HepG2 (cell line): ENCODE data around the gene TLK2.
"Not testable (repeated sequence)": the region's sequence is repeated elsewhere in the genome, so short reads cannot be mapped to it uniquely, and the experiment has no call there.

Experiments used
- EEA1 ChIP-seq: sonication (generic); formaldehyde crosslinking; IDR thresholded peaks from 2 replicates; pipeline ENCODE4 v1.5.1; 2020; ENCODE audit warnings: mild to moderate bottlenecking, missing genetic modification reagents, borderline replicate concordance
- EZH2 ChIP-seq: conservative IDR thresholded peaks from 2 replicates; pipeline ENCODE4 v1.6.1; 2012; ENCODE audit warnings: mild to moderate bottlenecking, low read depth, low read length, moderate library complexity
- GLI4 ChIP-seq: sonication (generic); formaldehyde crosslinking; IDR thresholded peaks from 2 replicates; pipeline ENCODE4 v1.5.1; 2020; ENCODE audit warnings: missing genetic modification reagents, mild to moderate bottlenecking, moderate library complexity, borderline replicate concordance
- ISX ChIP-seq: sonication (generic); formaldehyde crosslinking; conservative IDR thresholded peaks from 2 replicates; pipeline ENCODE4 v1.5.0; 2020; ENCODE audit warnings: missing genetic modification reagents
- MEIS2 ChIP-seq: sonication (generic); formaldehyde crosslinking; IDR thresholded peaks from 2 replicates; pipeline ENCODE4 v1.9.0; 2021; ENCODE audit warnings: mild to moderate bottlenecking, missing genetic modification reagents
- NR2C2 ChIP-seq: sonication (generic); formaldehyde crosslinking; IDR thresholded peaks from 2 replicates; pipeline ENCODE4 v1.4.0; 2020; ENCODE audit warnings: missing genetic modification reagents, mild to moderate bottlenecking, moderate library complexity, borderline replicate concordance
- POLR2A ChIP-seq, 2 experiments: IDR thresholded peaks; 2 replicates each; pipeline ENCODE4 v1.6.1; 2011; ENCODE audit warnings: low read depth in 2 of 2, low read length in 2 of 2, mild to moderate bottlenecking in 1 of 2, moderate library complexity in 1 of 2; ENCODE audit not compliant: insufficient read depth in 1 of 2
- STAT5B ChIP-seq: sonication (generic); formaldehyde crosslinking; IDR thresholded peaks from 2 replicates; pipeline ENCODE4 v1.4.0; 2020; ENCODE audit warnings: missing genetic modification reagents
- ZNF12 ChIP-seq: sonication (generic); formaldehyde crosslinking; IDR thresholded peaks from 2 replicates; pipeline ENCODE4 v1.5.0; 2020; ENCODE audit warnings: missing genetic modification reagents
- ZNF569 ChIP-seq: sonication (generic); formaldehyde crosslinking; IDR thresholded peaks from 2 replicates; pipeline ENCODE4 v1.5.0; 2020; ENCODE audit warnings: mild to moderate bottlenecking, missing genetic modification reagents, moderate library complexity, borderline replicate concordance
- TF ChIP-seq, protein P1 (sequence below): sonication (generic); formaldehyde crosslinking; IDR thresholded peaks from 2 replicates; pipeline ENCODE4 v1.5.0; 2020; ENCODE audit warnings: mild to moderate bottlenecking, missing genetic modification reagents, moderate library complexity

- not testable (repeated sequence) for TF ChIP-seq STAT5B; GLI4 (CRISPR knock-in tag); ISX (CRISPR knock-in tag); NR2C2; EZH2; ZNF569; EEA1; POLR2A (IDR thresholded peaks at IDR 0.05; ENCODE audit: insufficient read depth in 1 of 2, low read depth in 2 of 2, low read length in 2 of 2); ZNF12; MEIS2 (CRISPR knock-in tag)
- TF ChIP-seq, protein P1, sequence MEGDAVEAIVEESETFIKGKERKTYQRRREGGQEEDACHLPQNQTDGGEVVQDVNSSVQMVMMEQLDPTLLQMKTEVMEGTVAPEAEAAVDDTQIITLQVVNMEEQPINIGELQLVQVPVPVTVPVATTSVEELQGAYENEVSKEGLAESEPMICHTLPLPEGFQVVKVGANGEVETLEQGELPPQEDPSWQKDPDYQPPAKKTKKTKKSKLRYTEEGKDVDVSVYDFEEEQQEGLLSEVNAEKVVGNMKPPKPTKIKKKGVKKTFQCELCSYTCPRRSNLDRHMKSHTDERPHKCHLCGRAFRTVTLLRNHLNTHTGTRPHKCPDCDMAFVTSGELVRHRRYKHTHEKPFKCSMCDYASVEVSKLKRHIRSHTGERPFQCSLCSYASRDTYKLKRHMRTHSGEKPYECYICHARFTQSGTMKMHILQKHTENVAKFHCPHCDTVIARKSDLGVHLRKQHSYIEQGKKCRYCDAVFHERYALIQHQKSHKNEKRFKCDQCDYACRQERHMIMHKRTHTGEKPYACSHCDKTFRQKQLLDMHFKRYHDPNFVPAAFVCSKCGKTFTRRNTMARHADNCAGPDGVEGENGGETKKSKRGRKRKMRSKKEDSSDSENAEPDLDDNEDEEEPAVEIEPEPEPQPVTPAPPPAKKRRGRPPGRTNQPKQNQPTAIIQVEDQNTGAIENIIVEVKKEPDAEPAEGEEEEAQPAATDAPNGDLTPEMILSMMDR (CRISPR knock-in tag) = not testable (repeated sequence)
These were observed 24.5 kb upstream of the TLK2 start for GRCh38 chr17:62454111-62454510.
